NCI-H748 (cell line): Measurements from ENCODE around the gene ABLIM3.
"Not testable (repeated sequence)": the region's sequence is repeated elsewhere in the genome, so short reads cannot be mapped to it uniquely, and the experiment has no call there.

Experiments
- DNase-seq: peaks from one replicate; lab custom pipeline; 2025; ENCODE audit not compliant: unreplicated experiment; lab: John Stamatoyannopoulos, UW

The ABLIM3 gene

DNA sequence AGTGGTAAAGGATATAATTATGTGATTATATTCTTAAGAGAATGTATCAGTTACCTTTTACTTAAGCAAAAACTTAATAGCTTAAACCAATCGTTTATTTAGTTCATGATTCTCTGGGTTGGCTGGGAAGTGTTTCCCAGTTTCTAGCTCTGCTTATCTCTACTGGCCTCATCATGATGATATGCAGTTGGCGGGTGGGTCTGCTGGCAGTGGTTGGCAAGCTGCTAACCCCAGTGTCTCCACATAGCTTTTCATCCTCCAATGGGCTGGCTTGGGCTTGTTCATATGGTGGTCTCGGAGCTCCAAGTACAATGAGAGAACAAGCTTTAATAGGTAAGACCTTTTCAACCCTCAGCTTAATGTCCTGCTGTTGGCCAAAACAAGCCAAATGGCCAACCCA is 43.8 kb downstream of the ABLIM3 start:
- DNase-seq, result no peak

DNA sequence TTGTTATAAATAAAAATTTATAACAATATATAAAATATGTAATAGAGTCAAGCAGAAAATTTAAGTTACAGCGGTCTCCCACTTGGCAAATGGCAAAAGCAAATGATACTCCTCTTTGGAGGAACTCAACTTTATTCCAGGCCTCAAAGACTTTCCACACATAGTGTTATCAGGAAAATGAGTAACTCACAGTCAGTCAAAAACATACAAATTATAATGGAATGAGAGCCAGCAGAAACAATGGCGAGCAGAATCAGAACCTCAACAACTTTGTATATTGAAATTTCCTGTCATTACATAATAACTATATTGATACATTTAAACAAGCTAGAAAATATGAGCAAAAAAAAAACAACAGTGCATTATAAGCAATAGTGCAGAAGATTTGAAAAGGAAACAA is 45.2 kb downstream of the ABLIM3 start:
- DNase-seq, result no peak

DNA sequence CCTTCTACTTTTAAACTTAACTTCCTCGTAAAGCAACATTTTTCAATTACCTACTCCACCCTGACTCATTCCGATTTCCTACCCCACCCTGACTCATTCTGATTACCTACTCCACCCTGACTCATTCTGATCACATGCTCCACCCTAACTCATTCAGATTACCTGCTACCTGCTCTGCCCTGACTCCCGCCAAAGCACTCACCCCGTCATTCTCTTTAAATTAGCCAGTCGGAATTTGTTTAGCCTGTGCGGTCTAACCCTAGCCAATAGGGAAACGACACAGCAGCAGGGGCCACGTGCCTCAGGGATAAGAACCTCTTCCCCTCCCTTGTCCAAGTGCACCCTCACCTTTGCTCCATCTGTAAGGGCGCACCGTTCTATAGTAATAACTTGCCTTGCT is 46.3 kb downstream of the ABLIM3 start:
- not testable (repeated sequence) for DNase-seq

DNA sequence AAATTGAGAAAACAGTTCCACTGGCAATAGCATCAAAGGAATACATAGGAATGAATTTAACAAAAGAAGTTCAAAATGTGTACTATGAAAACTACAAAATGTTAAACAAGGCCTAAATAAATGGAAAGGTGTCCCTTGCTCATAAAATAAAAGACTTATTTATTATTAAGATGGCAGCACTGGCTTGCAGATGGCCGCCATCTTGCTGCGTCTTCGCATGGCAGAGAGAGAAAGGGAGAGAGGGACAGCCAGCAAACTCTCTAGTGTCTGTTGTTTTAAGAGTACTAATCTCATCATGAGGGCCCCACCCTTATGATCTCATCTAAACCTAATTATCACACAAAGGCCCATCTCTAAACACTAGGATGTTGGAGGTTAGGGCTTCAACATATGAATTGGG is 47.1 kb downstream of the ABLIM3 start:
- DNase-seq, result peak; percentile 18

DNA sequence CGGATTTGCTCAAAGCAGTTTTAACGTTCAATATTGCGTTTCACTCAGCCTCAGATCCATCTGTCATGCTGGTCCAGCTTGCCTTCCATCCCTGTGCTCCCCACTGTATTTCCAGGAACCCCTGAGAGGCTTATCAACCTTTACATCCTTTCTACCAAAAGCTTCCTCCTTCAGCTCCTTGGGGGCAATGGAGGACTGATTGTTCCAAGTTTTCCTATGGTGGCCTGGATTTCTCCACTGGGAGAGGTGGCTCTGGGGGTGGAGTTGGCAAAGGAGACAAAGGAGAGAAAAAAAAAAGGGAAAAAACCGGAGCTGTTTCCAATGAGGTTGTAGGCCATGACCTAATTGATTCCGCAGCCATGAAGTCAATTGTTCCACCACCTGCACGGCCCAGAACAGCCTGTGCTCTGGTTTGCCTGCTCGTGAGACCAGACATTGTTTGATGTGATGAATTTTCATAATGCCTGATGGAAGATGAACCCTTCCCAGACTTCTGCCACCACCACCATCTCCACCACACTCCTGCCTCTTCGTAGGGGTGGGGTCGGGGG is 54.1 kb downstream of the ABLIM3 start:
- DNase-seq, result no peak

DNA sequence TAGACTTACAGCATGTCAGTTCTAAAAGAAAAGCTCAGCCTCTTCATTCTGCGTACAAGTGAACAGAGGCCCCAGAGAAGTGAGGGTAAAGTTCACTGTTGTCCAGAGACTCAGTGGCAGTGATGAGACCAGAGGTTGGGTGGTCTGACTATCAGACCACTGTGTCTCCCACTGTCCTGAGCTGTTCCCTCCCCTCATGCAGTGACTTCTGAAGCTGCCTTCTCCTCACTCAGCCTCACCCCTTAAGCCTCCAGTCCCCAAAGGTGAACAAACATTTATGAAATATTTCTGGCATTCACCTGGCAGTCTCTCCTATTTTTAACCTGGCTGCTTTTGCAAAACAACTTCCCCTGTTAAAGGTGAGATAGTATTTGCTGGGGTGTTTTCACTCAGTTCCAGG is 54.7 kb downstream of the ABLIM3 start:
- DNase-seq, result no peak

DNA sequence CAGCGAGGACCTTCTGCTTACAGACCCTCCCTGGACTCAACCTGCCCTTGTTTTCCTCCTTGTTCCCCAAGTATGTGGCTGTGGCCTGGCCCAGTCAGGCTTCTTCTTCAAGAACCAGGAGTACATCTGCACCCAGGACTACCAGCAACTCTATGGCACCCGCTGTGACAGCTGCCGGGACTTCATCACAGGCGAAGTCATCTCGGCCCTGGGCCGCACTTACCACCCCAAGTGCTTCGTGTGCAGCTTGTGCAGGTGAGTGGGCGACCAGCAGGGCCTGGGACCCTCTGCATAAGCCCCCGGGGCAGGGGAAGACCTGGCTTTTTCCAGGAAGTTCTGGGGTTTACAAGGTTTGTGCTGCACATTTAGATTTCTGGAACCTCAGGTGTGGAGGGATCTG is 56.9 kb downstream of the ABLIM3 start:
- no peak for DNase-seq

DNA sequence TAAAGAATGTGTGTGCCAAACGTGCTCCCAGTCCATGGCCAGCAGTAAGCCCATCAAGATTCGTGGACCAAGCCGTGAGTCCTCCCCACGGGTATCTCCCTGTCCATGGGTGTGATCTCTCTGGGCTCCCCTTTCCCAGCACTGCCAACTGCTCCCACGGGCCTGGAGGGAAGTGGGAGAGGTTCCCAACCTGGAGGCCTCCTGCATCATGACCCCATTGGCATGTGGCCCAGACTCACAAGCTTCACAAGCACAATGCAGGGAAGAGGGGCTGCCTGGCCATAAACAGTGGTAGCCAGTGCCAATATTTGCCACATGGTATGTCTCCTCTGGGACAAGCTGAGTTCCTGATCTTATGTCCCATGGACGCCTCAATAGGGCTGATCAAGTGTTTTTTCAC is 59.1 kb downstream of the ABLIM3 start:
- DNase-seq, result no peak

DNA sequence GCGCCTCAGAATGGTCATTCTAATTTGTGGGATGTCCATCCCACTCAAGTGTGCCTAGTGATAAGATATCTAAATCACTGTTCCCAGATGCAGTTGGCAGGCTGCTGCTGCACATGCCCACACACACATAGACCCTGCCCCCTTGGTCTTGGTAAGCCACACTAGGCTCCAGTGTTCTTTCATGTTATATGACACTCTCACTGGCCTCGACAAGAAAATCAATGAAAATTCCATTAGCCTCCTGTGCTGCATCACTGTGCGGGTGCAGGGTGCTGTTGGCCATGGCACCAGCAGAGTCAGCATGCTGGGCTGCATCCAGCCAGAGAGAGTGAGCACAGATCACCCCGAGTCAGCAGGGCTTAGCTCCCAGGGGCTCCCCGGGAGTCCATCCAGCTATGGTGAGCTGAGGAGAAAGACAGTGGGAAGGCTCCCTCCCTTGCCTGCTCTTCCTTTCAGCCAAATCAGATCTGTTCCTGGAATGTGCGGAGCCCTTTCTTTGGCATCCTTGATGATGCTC is 59.9 kb downstream of the ABLIM3 start:
- no peak for DNase-seq

DNA sequence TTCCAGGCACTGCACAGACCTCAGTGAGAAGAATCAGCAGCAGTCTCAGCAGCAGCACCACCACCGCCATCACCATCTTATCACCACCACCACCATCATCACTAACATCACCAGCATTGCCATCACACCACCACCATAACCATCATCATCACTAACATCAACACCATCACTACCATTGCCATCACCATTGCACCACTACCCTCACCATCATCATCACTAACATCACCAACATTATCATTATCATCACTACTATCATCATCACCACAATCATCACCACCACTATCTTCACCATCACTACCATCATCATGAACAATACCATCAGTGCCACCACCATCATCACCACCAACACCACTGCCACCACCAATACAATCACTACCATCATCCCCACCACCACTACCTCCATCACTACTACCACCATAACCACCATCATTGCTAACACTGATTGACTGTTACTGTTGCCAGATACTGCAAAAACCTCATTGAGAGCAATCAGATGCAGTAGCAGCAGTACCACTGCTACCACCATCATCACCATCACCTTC is 61.7 kb downstream of the ABLIM3 start:
- DNase-seq, result no peak

DNA sequence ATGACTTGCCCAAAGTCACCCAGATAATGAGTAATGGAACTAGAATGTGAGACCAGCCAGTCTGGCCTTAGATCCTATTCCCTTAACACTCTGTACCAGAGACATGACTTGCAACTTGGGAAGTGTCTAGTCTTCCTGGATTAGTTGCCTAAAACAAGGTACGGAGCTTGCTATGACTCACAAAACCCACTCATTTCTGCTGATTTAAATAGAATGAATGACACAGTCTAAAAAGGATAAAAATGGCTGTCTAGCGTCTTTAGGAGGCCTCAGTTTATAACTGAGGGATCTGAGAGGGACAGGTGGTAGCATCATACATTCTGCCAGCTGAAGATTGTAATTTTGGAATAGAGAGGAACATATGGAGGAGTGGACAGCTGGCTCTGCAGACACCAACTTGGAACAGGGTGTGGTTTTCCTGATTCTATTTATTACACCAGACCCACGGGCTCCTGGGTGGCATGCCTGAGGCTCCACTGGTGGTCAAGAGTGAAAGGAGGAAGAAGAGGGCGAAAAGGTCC is 62.7 kb downstream of the ABLIM3 start:
- no peak for DNase-seq

DNA sequence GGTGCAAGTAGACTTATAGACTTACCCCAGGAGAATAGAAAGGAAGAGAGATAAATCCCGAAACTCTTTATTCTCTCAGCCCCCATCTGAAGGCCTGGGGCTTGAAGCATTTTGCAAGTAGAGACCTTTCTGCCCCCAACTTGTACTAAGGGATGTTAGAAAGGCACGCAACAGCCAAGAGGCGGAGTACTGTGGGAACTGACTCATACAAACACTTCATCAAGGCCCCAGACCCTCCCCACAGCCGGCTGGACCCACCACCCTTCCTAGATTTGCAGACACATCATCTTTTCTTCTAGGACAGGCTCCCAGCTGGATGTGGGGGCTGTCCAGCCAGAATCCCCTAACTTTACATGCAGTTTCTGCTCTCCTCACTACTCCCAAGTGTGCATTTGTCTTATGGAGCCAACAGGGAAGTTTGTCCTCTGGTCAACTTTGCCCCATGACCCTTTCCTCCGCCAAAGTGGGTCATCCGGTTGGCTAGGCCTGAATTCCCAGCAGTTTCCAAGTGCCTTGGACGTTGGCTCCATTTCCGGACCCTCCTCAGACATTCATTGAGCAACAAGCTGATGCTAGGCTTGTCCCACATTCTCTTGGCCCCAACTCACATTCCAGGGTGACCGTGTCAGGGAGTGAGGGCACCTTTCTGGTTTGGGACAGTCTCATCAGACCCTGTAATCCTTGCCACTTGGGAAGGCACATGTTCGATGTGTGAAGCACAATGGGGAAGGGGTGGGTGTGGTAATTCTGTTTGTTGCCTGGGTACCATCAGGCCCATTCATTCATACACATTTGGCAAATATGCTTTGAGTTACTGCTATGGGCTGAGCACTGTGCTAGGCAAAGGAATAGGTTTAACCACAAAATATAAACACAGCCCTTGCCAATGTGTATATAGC is 64.6 kb downstream of the ABLIM3 start:
- no peak for DNase-seq

DNA sequence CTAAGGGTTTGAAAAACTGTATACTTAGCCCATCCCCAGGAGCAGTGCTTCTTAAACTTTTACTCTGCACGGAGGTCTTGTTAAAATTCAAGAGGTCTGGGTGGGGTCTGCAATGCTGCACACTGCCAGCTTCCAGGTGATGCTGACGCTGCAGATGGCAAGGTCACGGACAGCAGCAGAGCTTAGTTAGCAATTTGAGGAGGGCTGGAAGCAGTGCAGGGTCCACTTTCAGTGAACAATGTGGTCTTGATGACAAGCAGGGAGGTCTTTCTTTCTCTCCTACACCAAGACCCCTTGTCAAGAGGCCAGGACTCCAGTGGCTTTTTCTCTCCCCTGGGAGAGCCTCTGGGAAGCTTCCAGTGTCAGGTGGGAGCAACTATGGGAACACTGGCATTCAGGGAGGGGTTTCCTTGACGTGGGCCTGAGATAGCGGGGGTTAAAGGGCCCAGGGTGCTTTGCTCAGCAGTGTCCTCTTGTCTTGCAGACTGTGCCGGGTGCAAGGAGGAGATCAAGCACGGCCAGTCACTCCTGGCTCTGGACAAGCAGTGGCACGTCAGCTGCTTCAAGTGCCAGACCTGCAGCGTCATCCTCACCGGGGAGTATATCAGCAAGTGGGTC is 65.3 kb downstream of the ABLIM3 start:
- DNase-seq, result no peak

DNA sequence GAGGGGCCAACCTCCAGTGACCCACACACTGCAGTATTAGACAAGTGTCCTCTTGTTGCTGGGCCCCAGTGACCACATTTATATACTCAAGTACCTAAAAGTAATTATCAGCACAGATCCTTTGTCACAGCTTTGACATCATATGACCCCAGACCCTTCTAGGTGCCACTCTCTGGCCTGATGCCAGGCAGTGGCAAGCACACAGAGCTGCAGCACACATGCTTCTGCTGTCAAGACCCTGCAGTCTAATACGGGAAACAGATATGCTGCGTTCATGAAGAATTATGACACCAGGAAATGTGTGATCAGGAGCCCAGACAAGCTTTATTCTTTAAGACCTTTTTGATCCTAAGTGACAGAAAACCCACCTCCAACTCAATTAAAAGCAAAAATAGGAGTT is 66.5 kb downstream of the ABLIM3 start:
- peak; percentile 45 for DNase-seq

DNA sequence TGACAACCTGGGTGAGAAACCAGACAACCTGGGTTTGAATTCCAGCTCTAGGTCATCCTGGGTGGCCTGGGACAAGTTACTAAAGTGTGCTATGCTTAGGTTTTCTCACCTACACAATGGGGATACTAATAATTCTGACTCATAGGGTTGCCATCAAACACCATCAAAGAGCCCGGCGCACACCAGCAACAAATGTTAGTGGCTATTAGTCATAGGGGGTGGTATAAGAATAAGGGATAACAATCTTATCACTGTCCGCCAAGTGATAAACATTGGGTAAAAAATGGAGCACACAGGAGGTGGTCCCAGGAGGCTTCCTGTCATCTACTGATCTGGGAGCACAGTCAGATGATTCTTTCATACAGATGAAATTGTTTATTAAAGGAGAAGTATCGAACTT is 68.9 kb downstream of the ABLIM3 start:
- no peak for DNase-seq

DNA sequence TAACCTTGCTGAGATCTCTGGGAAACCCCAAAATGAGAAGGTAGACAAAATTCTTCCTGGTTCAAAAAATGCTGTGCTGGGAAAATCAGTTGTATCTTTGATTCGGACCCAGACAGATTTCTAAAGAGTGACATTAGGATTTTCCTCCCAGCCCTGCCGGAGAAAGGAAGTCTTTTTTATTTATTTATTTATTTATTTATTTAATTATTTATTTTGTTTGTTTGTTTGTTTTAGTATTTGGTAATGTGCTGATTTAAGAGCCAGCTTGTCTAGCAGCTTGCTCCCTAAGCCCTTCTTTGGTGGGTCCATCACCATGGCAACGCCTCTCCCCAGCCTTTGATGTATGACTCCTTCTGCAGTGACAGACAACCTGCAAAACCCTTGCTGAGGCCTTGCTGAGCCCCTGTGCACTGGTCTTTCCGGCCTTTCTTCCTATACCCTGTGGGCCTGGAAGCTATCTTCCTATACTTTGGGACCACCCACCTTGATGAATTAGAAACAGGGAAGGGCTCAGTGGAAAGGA is 69.7 kb downstream of the ABLIM3 start:
- peak; percentile 41 for DNase-seq

DNA sequence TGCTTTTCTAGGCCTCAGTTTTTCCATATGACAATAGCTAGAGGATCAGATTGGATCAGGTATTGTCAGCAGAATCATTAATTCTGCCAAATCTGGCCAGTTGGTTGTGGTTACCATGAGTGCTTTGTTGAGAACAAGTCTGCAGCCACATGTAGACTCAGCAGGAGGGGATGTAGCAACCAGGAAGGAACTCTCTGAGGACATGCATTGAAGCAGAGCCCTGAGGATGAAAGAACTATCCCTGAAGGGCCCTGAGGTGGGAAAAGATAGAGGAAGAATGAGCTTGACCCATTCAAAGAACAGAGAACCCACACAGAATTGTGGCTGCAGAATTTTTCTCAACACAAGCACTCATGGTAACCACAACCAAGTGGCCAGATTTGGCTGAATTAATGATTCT is 70.3 kb downstream of the ABLIM3 start:
- DNase-seq, result no peak

DNA sequence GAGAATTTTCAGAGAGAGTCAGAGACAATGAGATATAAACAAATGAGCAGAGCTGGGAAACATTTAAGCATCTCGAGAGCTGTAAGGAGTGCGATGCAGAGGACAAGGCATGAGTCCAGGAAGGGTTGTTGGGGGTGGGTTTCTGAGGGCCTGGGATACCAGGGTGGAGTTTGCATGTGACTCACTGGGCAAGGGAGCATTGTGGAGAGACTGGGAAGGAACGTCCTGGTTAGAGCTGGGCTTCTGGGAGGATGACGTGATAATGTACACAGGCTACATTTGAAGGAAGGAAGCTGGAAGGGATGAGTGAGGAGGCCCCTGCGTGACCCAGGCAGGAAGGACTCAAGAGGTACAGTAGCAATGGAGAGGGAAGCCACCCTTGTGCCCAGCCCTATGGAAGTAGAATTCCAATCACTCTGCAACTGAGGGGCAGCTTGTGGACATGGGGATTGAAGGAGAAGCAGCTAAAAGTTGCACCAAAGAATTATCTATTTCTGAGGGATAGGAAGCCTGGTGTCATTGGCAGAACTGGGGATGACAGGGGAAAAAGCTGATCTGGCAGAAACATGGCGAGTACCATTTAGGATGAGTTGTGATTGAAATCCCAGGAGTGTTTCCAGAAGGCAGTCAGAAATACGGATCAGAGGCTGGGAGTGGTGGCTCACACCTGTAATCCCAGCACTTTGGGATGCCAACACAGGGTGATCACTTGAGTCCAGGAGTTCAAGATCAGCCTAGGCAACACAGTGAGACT is 71.1 kb downstream of the ABLIM3 start:
- DNase-seq, result no peak

DNA sequence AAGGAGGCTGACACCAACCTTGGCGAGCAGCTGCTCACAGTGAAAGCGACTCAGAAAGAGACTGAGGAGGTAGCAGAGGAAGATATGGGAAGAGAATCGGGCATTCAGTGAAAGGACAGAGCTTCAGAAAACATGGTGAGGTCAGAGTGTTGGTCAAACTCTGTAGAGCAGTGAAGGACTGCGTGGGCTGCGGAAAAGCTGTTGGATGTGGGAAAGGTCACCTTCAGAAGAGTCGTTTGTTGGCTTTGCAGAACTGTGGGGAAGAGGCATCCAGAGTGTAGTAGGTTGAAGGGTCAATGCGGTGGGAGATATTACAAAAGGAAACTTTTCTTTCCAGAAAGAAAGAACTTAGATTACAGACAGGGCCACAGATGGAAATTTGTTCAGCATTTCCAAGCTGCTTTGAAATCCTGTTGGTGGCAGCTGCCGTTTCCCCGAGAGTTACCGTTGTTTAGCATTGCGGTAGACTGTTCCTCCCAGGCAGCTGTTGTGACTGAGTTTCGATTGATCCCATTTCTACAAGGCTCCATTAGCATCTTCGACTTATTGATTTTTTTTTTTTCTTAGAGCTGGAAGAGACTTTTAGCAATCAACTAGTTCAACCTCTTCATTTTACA is 72.1 kb downstream of the ABLIM3 start:
- DNase-seq, result no peak

DNA sequence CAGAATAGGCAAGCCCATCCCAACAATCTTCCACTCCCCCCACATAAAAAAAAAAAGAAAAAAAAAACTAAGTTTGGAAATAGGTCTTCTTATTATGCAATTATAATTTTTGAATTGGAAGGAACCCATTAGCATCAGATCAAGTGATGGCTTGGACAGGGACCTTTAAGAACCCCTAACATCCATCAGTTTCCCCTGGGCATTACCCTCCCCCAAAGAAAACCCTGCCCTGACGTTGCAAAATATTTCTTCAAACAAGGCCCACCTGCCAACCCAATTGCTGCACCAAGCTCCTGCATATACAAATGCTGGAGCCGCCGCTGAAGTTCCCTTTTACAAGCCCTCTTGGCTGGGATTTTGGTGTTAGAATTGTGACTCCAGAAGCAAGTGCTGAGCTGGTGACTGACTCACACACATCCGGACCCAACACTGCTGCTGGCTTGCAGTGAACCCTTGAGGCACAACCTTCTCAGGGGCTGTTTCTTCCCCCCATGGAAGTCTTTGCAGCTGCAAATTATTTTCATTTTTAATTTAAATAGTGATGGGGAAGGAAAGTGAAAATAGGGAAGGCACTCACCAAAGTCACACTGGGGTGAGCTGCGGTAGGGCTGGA is 74.3 kb downstream of the ABLIM3 start:
- DNase-seq, result no peak
